ENCODE measurements around the gene CCDC154.

CCDC154 gene

GRCh38 chr16:1390239-1390779, 54.0 kb downstream of the CCDC154 start:
- ChIA-PET POLR2A (no interaction called here), CTCF (no interaction called here)
- TF ChIP-seq FOXM1 (IDR thresholded peaks at IDR 0.05; ENCODE audit: borderline replicate concordance): no peak
- TF ChIP-seq L3MBTL2 (conservative IDR thresholded peaks at IDR 0.05): no peak
- TF ChIP-seq BHLHE40 (IDR thresholded peaks at IDR 0.05; ENCODE audit: borderline replicate concordance): no peak
- TF ChIP-seq NFRKB (IDR thresholded peaks at IDR 0.05): no peak
- DNase-seq (ENCODE audit: extremely low spot score): no peak

GRCh38 chr16:1389762-1390161, 54.6 kb downstream of the CCDC154 start:
- ChIA-PET CTCF (no interaction called here), POLR2A (no interaction called here)
- TF ChIP-seq FOXA1 (IDR thresholded peaks at IDR 0.05) (no peak), SUZ12 (IDR thresholded peaks at IDR 0.05) (no peak), NFRKB (IDR thresholded peaks at IDR 0.05) (no peak), ELF4 (IDR thresholded peaks at IDR 0.05) (no peak), ZNF384 (IDR thresholded peaks at IDR 0.05) (no peak), BHLHE40 (IDR thresholded peaks at IDR 0.05; ENCODE audit: borderline replicate concordance) (no peak), FOXM1 (IDR thresholded peaks at IDR 0.05; ENCODE audit: borderline replicate concordance) (no peak), PKNOX1 (IDR thresholded peaks at IDR 0.05) (no peak), HDGF (IDR thresholded peaks at IDR 0.05; ENCODE audit: borderline replicate concordance) (no peak), CTBP1 (IDR thresholded peaks at IDR 0.05; ENCODE audit: borderline replicate concordance) (no peak), FOXK2 (IDR thresholded peaks at IDR 0.05) (no peak), L3MBTL2 (conservative IDR thresholded peaks at IDR 0.05) (no peak), TARDBP (IDR thresholded peaks at IDR 0.05) (no peak), LEF1 (IDR thresholded peaks at IDR 0.05; ENCODE audit: borderline replicate concordance) (no peak), SP1 (IDR thresholded peaks at IDR 0.05) (no peak), ARNT (IDR thresholded peaks at IDR 0.05) (no peak)

GRCh38 chr16:1387331-1387730, 57.0 kb downstream of the CCDC154 start:
- ChIA-PET POLR2A (no interaction called here), CTCF (no interaction called here)
- TF ChIP-seq HDGF (IDR thresholded peaks at IDR 0.05; ENCODE audit: borderline replicate concordance): no peak
- TF ChIP-seq FOXK2 (IDR thresholded peaks at IDR 0.05): no peak
- TF ChIP-seq ZNF384 (IDR thresholded peaks at IDR 0.05): no peak
- TF ChIP-seq LEF1 (IDR thresholded peaks at IDR 0.05; ENCODE audit: borderline replicate concordance): no peak
- no peak for TF ChIP-seq BHLHE40 (IDR thresholded peaks at IDR 0.05; ENCODE audit: borderline replicate concordance)
- TF ChIP-seq ARNT (IDR thresholded peaks at IDR 0.05): no peak
- no peak for TF ChIP-seq ELF4 (IDR thresholded peaks at IDR 0.05)
- TF ChIP-seq L3MBTL2 (conservative IDR thresholded peaks at IDR 0.05): no peak
- TF ChIP-seq CTBP1 (IDR thresholded peaks at IDR 0.05; ENCODE audit: borderline replicate concordance): no peak
- no peak for TF ChIP-seq SUZ12 (IDR thresholded peaks at IDR 0.05)
- no peak for TF ChIP-seq SP1 (IDR thresholded peaks at IDR 0.05)
- TF ChIP-seq PKNOX1 (IDR thresholded peaks at IDR 0.05): no peak
- no peak for TF ChIP-seq NFRKB (IDR thresholded peaks at IDR 0.05)
- no peak for TF ChIP-seq FOXM1 (IDR thresholded peaks at IDR 0.05; ENCODE audit: borderline replicate concordance)
- no peak for DNase-seq (ENCODE audit: extremely low spot score)

More at GRCh38 chr16:1389762-1390161, 54.6 kb downstream of the CCDC154 start:
- no peak for DNase-seq (ENCODE audit: extremely low spot score)

- POLR2A ChIA-PET: no interaction called here
- TF ChIP-seq L3MBTL2 (conservative IDR thresholded peaks at IDR 0.05) (no peak), HDGF (IDR thresholded peaks at IDR 0.05; ENCODE audit: borderline replicate concordance) (no peak), BHLHE40 (IDR thresholded peaks at IDR 0.05; ENCODE audit: borderline replicate concordance) (no peak), ARNT (IDR thresholded peaks at IDR 0.05) (no peak), FOXA1 (IDR thresholded peaks at IDR 0.05) (no peak), NFRKB (IDR thresholded peaks at IDR 0.05) (no peak), SP1 (IDR thresholded peaks at IDR 0.05) (no peak), ZNF384 (IDR thresholded peaks at IDR 0.05) (no peak), PKNOX1 (IDR thresholded peaks at IDR 0.05) (no peak), SUZ12 (IDR thresholded peaks at IDR 0.05) (no peak), TARDBP (IDR thresholded peaks at IDR 0.05) (no peak), FOXK2 (IDR thresholded peaks at IDR 0.05) (no peak), LEF1 (IDR thresholded peaks at IDR 0.05; ENCODE audit: borderline replicate concordance) (no peak)
- DNase-seq (ENCODE audit: extremely low spot score): no peak
- CTCF ChIA-PET: no interaction called here
Observed at GRCh38 chr16:1385232-1385631, 59.1 kb downstream of the CCDC154 start.

All from HEK293T (cell line).